GOT3 (cell line): Measurements from ENCODE around the gene PRCD.
"Not testable (repeated sequence)": the region's sequence is repeated elsewhere in the genome, so short reads cannot be mapped to it uniquely, and the experiment has no call there.

ENCODE experiments used
- DNase-seq: peaks from one replicate; lab custom pipeline; 2025; ENCODE audit warnings: mixed read lengths; lab: John Stamatoyannopoulos, UW

The PRCD gene

DNA sequence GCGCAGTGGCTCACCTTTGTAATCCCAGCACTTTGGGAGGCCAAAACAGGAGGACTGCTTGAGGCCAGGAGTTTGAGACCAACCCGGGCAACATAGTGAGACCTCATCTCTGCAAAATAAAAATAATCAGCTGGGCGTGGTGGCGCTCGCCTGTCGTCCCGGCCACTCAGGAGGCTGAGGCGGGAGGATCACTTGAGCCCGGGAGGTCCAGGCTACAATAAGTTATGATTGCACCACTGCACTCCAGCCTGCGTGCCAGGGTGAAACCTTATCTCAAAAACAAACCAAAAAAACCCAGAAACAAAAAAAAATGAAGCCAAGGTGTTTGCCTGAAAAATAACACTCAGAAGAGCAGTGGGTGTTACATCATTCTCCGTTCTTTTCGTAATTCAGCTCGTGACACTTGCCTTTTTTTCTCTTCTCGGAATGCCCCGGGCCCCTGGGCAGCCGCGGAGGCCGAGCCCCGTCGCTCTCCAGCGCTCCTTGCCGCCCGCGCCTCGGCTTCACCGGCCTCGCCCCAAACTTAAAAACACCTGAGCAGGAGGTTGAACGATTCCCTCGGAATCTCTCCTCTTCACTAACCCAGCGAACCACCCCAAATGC is 17.0 kb downstream of the PRCD start:
- DNase-seq = no peak

DNA sequence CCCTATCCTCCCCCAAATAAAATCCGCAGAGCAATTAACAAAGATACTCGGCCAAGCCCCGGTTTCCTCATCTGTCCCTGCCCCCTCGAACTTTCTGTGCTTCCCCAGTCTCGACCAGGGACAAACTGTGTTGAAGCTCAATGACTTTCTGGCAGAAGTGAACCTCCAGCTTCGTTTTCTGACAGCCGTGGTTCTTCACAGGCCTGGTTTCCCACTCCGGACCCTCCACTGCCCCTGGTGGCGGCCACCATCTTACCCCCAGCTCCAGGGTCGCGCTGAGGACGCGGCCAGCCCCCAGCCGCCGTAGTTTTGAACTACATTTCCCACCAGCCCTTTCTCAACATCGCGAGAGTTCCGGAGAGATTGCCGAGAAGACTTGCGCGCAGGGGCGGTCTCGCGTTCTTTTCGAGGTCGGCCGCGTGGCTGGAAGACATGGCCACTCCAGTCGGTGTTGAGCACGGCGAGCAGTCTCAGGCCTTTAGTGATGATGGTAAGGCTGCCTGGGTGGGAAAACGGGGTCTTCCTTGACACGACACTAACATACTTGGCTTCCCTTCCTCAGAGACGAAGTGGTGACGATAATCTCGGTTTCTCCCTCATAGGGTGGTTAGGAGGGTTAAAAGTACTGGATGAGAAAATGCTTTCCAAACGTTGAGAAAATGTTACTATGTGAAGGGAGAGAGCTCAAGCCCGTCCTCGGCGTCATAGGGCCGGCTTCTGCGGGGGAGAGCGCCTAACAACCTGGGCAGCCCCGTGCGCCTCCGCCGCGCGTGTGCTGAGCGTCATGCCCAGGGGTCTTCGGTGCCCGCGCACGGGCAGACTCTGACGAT is 17.7 kb downstream of the PRCD start:
- DNase-seq = peak; percentile 85

DNA sequence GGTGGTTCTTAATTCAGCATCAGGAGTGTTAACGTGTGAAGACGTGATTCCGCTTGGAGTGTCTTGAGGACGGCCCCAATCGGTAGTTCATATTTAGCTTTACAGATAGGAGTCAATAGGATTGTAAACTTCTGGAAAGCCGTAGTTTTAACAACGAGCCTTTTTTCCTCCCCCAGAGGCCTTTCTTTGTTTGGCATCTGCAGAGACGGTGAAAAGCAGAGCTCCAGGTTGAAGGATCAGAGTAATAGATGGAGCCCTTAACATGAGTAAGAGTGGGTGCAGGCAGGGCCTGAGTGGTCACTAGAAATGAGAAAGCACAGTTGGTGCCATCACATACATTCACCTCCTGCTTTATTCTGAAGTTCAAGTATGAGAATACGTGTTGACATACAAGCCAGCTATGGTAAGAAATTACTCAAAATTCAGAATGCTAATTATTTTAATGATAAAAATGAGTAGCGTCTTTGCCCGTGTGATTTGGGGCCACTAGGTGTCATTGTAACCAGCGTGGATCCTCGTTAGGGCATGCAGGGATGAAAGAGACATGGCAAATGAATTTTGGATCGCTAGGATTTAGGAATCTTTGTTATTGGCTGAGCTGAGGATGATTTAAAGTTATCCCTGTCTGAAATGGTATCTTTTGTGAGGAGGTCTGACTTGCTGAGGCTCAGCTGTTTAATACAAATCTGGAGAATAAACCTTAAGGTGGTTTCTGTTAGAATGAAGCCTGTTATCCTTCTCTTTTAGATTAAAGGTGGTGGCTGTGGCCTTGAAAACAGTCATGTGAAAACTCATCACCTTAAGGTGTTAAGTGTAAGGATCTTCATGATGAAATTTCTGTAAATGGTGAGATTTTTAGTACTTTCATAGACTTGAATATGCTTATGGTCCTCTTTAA is 18.6 kb downstream of the PRCD start:
- no peak for DNase-seq

DNA sequence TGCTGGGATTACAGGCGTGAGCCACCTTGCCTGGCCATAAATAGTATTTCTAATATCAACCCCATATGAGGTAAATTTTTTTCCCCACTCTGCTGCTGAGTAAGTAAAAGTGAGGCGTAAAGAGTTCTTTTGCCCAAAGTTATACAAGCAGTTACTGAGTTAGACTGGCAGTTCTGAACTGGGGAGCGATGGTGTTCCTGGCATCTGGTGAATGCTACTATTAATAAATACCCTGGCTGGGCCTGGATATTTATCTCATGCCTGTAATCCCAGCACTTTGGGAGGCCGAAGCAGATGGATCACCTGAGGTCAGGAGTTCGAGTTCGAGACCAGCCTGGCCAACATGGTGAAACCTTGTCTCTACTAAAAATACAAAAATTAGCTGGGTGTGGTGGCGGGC is 19.6 kb downstream of the PRCD start:
- DNase-seq = not testable (repeated sequence)

DNA sequence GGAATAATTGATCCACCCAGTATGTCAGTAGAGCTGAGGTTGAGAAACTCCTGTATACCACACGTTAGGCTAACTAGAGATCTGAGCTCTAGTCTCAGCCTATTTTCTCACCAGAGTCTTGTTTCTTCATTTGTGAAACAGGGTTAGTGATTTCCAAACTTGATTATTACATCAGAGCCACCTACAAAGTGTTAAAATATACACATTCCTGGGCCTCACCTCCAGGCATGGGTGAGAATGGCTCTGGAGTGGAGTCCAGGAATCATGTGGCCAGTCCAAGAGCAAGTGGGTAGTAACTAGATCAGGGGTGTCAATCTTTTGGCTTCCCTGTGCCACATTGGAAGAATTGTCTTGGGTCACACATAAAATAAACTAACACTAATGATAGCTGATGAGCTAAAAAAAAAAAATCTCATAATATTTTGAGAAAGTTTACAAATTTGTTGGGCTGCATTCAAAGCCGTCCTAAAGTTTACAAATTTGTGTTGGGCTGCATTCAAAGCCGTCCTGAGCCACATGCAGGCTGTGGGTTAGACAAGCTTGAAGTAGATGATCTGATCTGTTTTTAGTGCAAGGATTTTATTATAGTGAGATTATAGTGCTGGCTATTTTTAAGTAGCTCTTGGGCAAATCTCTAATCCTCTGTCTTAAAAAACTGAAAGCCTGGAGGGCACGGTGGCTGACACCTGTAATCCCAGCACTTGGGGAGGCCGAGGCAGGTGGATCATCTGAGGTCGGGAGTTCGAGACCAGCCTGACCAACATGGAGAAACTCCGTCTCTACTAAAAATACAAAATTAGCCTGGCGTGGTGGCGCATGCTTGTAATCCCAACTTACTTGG is 20.4 kb downstream of the PRCD start:
- DNase-seq = no peak

DNA sequence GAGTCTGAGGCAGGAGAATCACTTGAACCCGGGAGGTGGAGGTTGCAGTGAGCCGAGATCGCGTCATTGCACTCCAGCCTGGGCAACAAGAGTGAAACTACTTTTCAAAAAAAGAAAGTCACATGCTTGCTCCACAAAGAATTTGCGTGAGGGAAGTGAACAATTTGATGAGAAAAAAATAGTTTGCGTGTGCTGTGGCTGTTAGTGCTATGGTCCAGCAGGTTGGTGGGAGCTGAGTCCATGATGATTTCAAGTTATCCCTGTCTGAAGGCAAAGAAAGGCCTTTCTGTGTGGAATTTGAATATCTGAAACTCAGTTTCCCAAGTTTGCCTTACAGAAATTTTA is 21.0 kb downstream of the PRCD start:
- DNase-seq = no peak

DNA sequence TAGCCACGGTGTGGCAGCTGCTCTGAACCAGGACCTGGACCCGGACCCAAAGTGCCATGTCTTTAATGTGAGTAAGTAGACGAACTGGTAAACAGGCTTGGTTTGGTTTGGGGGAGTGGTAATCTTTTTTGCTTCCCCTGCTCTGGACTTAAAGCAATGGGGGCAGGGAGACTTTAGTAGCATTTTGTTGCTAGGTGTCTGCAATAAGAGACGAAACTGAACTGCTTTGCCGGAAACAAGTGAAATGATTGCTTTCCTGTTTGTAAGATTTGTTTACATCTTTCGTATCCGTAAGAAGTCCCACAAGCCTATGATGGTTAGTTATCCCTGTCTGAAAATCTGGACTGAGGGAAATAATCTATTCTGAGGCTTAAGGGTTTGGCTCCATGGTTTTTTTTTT is 21.5 kb downstream of the PRCD start:
- DNase-seq = no peak

DNA sequence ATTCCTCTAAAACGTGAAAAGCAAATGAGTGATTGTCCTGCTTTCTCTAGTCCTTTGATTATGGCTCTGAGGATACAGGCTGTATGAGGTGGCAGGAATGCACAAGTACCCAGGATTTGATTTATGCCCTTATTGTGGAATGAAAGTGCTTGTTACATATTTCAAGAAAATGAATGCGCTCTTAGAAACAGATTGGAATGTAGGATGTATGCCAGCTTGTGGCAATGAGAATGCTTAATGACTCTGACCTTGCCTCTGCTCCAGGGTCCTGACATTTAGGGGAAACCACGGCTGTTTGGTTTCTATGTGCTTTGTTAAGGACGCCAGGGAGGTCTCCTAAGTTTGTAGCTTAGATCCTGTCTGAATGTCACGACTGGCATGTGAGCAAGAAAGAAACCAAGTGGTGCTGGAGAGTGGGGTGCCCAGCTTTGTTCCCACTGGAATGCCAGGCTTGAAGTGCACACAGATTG is 22.0 kb downstream of the PRCD start:
- DNase-seq = no peak

DNA sequence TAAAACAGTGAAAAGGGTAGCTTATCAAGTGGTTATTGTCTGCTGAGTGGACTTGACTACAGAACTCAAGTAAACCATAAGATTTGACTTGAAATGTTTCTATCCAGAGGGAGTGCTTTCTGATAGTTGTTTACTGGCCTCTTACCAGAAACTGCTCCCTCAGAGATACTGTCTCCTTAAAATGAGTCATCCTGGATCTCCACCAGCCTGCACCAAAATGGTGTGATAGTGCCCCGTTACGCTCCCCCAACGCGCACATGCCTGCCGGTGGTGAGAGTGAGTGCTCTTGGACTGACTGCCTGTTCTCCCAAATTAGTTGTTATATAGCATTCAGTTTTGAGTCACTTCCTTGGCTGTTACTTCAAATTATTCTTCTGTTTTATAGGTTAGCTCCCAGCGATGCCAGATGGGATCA is 22.9 kb downstream of the PRCD start:
- no peak for DNase-seq

DNA sequence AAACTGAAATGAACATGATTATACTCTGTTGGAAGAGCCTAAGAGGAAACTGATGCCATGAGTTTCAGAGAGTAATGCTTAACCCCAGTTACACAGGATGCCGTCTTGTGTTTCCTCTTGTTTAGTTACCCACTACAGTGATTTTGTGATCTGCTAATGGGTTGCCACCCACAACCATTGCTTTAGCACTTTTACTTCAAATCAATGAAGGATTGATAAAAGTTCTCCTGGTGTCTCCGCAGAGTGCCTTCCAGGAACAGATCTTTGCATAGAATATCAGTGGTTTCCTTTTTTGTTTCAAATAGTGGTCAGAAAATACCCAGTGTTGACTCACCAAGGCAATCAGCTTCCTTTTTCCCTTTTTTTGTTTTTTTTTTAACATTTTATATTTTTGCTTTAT is 23.5 kb downstream of the PRCD start:
- not testable (repeated sequence) for DNase-seq

DNA sequence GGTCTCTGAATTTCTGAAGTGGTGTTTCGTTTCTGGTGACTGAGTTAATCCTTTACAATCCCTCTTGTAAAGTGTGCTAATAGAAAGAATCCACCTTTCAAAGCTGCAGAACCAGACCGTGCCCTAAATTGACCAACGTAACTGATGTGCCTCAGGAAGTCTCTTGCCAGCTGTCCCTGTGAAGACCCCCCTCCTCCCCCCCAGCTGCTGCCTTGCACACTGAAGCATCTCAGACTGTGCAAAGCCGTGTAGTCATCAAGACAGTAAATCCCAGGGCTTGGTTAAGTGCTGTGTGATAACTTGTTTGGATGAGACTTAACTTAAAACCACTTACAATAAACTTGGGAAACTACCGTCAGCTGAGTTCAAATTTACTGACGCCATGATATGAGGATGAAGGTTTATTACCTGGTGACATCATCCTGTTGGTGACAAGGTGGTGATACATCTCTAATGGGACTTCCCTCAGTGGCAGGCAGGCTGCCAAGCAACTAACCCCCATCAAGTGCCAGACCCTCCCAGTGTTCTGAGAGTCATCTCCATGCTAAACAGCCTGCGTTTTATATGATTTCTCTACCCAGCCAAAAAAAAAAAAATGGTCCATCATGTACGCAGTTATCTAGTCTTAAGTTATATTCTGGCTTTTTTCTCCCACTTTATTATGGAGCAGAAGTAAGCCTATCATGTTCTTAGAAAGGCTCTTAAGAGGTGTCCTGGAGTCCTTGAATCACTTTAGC is 25.3 kb downstream of the PRCD start:
- not testable (repeated sequence) for DNase-seq

DNA sequence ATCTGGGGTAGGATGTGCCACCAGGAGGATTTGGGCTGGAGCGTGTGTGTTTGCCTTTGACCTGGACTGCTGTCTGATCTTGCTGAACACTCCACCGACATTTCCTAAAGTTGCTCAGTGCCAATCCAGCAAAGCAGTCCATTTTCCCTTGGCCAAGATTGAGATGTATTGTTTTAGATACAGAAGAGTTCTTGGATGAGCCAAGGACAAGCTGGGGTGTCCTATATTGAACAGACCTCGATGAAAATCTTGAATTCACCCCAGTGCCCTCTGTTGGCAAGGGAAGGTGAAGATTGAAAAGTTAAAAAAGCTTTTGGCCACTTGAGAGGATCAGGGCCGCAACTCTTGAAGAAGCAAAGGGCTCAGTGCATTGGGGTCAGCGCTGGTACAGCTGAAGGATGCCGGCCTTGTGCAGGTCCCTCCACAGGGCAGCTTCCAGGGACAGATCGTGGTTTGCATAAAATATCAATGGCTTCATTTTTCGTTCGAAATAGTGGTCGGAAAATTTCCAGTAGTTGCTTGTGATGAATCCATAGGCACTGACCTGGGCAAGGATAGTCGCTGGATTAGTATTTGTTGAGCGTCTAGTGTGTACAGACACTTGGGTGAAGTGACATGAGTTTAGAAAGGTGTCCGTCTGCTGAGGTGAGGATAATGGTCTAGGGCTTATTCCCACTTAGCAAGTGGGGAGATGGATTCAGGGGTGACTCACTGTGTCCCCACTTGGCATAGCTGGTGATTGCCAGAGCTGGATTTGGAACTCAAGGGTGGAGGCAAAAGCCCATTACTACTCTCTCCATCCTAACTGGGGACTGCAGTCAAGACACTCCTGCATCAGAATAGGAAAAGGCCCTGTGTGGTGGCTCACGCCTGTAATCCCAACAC is 26.1 kb downstream of the PRCD start:
- no peak for DNase-seq

DNA sequence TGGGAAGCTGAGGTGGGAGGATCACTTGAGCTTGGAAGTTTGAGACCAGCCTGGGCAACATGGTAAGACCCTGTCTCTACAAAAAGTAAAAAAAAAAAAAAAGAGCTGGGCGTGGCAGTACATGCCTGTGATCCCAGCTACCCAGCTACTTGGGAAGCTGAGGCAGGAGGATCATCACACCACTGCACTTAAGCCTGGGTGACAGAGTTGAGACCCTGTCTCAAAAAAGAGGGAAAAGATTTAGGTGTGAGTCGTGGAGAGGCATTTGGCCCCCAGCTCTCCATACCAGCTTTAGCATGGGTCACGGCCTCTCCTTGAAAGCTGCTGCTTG is 26.7 kb downstream of the PRCD start:
- DNase-seq = no peak

DNA sequence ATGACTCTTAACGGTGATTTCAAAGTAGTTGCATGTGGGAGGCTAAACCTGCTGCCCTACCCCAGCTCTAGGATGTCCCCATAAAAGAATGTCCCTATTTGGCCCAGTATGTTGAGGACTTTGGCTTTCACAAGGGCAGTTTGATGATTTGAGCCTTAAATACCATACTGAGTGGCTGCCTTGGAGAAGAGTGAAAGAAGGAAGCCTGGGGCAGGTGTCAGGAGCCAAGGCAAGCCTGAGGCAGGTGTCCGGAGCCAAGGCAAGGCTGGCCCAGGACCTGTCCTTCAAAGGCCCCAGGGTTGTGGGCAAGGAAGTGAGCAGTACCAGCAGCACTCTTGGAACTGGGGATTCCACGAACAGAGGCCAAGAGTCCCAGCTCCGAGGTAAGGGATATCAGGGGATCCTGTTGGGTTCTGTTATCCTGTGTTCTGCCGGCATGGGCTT is 27.2 kb downstream of the PRCD start:
- no peak for DNase-seq

DNA sequence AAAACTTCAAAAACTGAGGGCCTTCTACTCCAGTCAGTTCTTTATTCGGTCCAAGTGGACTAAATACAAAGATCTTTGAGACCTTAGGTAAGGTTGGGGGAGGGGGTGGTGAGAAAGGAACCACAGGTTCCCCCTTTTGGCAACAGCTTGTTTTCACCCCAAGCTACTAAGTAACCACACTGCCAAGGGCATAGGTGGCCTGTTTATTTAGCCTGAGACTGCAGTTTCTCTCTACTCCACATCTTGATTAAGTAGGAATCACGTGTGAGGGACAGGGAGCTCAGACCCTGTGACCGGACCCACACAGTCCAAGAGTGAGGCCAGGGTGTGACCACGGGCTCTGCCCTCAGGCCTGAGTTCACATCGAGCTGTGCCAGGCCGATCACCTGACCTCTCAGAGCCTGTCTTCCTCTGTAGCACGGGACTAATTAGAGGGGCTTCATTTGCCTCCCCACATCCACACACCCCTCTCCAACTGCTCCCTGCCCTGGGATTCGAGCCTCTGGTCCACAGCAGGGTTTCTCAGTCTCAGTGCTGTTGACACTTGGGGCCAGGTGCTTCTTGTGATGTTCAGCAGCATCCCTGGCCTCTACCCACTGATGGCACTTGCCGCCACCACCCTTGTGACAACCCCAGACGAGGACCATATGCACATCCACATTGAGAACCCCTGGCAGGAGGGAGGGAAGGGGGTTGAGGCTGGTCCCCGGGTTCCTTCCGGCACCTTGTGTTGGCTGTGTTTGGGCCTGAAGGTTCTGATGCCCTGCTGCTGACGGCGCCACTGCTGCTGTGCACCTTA is 28.0 kb downstream of the PRCD start:
- DNase-seq = no peak

DNA sequence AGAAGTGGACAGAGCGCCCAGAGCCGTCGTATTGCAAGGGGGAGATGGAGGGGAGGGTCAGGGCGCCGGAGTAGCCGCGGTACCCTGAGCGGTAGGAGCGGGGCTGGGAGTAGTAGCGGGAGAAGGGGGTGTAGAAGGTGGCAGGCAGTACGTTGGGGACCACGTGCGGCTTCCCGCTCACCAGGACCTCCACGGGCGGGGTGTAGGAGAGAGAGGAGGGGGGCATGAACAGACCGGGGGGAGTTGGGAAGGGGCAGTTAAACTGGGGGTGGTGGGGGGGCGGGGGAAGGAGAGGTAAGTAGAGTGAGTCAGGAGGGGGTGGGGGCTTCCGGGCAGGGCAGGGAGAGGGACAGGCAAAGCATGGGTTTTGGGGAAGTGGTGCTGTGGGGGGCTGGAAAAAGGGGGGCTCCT is 29.0 kb downstream of the PRCD start:
- no peak for DNase-seq

DNA sequence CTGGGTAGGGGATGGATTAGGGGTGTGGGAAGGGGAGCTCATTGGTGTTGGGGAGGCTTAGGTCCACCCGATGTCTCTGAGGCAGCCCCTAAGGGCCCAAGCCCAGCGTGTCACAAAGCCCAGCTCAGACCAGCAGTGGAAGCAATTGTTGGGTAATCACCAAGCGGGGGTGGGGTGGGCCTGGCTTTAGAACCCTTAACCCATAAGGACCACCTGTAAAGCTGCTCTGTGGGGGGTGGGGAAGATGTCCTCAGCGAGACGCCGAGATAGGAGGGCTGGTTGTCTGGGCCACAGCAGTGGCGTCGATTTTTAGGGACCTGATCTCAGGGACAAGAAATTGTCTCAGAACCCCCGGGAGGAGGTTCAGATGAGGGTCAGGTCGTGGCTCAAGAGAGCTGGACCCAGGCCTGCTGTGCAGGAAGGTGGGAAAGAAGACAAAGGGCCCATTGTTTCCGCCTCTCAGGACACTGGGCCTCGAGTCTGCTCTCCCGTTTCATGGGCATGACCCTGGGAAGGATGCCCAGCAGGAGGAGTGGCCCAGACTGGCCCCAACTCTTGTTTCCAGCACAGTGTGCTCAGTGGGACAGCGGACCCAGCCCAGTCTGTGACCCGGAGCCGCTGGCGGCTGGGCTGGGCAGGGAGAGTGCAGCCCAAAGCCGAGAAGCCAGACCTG is 29.9 kb downstream of the PRCD start:
- DNase-seq = no peak

DNA sequence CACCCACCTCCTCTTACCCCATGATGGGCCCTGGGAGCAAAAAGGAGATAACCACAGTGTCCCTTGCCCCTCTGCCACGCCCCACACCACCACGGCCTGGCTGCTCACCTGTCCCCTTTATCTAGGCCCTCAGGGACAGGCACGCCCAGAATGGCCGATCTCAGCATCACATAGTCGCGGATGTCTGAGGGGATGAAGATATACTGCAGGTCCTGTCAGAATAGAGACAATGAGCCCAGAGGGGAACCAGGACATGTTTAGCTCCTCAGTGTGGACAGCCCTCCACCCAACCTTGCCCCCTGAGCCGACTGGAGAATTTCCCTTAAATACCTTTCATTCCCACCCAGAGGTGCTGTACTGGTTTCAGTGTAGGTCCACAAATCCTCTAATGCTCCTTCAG is 30.6 kb downstream of the PRCD start:
- DNase-seq = no peak
